PFSK-1 (cell line): ENCODE results near the gene ATP13A3.

ENCODE experiments used
- FOXP2 ChIP-seq: optimal IDR thresholded peaks from 2 replicates; pipeline ENCODE3; 2011; ENCODE audit warnings: borderline replicate concordance, control low read depth, inconsistent platforms; ENCODE audit not compliant: insufficient read depth; ENCODE audit errors: extremely low read length, extremely low read depth
- POLR2AphosphoS5 ChIP-seq: IDR thresholded peaks from 2 replicates; pipeline ENCODE4 v1.6.1; 2012; ENCODE audit warnings: low read depth, mild to moderate bottlenecking, control low read depth, low read length, moderate library complexity
- SIN3A ChIP-seq: IDR thresholded peaks from 2 replicates; pipeline ENCODE4 v1.6.1; 2012; ENCODE audit warnings: mild to moderate bottlenecking, low read length, moderate library complexity, borderline replicate concordance; ENCODE audit not compliant: insufficient read depth
- TAF1 ChIP-seq: IDR thresholded peaks from 2 replicates; pipeline ENCODE4 v1.6.1; 2012; ENCODE audit warnings: low read length, control low read depth, borderline replicate concordance; ENCODE audit not compliant: insufficient read depth
- TF ChIP-seq, protein P1 (sequence below), 2 experiments: IDR thresholded peaks; 2 replicates each; pipeline versions ENCODE4 v1.6.1 to v1.8.0; 2011 to 2012; ENCODE audit warnings: low read depth in 2 of 2, low read length in 2 of 2, control low read depth in 1 of 2, inconsistent platforms in 1 of 2, mild to moderate bottlenecking in 1 of 2, moderate library complexity in 1 of 2; ENCODE audit not compliant: insufficient read depth in 1 of 2

DNA sequence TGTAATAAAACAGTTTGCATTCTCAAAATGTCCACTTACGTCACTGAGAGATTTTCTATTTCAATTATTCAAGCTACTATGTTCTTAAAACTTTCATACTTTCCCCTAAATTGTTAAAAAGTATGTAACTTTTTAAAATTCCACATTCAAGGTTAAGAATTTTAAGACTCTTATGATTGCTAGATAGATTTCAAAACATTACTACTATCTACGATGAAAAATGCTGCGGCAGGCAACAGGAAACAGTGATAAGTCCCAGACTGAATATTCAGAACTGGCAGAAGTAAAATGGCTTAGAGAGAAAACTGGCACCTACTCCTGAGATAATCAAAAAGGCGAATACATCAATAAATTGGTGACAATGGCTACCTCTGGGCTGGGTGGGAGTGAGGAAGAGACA lies 16.2 kb downstream of the ATP13A3 start:
- no peak for TF ChIP-seq TAF1
- no peak for TF ChIP-seq POLR2AphosphoS5
- TF ChIP-seq, protein P1, sequence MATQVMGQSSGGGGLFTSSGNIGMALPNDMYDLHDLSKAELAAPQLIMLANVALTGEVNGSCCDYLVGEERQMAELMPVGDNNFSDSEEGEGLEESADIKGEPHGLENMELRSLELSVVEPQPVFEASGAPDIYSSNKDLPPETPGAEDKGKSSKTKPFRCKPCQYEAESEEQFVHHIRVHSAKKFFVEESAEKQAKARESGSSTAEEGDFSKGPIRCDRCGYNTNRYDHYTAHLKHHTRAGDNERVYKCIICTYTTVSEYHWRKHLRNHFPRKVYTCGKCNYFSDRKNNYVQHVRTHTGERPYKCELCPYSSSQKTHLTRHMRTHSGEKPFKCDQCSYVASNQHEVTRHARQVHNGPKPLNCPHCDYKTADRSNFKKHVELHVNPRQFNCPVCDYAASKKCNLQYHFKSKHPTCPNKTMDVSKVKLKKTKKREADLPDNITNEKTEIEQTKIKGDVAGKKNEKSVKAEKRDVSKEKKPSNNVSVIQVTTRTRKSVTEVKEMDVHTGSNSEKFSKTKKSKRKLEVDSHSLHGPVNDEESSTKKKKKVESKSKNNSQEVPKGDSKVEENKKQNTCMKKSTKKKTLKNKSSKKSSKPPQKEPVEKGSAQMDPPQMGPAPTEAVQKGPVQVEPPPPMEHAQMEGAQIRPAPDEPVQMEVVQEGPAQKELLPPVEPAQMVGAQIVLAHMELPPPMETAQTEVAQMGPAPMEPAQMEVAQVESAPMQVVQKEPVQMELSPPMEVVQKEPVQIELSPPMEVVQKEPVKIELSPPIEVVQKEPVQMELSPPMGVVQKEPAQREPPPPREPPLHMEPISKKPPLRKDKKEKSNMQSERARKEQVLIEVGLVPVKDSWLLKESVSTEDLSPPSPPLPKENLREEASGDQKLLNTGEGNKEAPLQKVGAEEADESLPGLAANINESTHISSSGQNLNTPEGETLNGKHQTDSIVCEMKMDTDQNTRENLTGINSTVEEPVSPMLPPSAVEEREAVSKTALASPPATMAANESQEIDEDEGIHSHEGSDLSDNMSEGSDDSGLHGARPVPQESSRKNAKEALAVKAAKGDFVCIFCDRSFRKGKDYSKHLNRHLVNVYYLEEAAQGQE (IDR thresholded peaks at IDR 0.05; ENCODE audit: insufficient read depth in 1 of 2, low read depth in 2 of 2, low read length in 2 of 2): no peak
- no peak for TF ChIP-seq SIN3A
- TF ChIP-seq FOXP2: no peak
